Mesendoderm (in vitro differentiated cells): ENCODE measurements around the gene CMC1.

Source experiments
- DNase-seq: peaks from one replicate; pipeline ENCODE4 v3.0.0; 2013
- H2AK5ac ChIP-seq: 2 replicates; pipeline ENCODE4 v1.6.1; 2013; ENCODE audit warnings: low read length, inconsistent platforms
- H2BK120ac ChIP-seq: 2 replicates; pipeline ENCODE4 v1.6.1; 2013; ENCODE audit warnings: low read depth, mild to moderate bottlenecking, low read length, moderate library complexity, mixed read lengths
- H2BK15ac ChIP-seq: replicated peaks from 2 replicates; pipeline ENCODE4 v1.6.1; 2013; ENCODE audit warnings: low read depth, mild to moderate bottlenecking, moderate library complexity
- H2BK5ac ChIP-seq: 2 replicates; pipeline ENCODE4 v1.6.1; 2013; ENCODE audit warnings: low read length, inconsistent platforms
- H3K18ac ChIP-seq: 2 replicates; pipeline ENCODE4 v1.6.1; 2013; ENCODE audit warnings: mild to moderate bottlenecking, low read length, mixed read lengths
- H3K23ac ChIP-seq: one replicate; pipeline ENCODE4 v1.6.1; 2013; ENCODE audit warnings: low read length
- H3K27ac ChIP-seq: 2 replicates; pipeline ENCODE4 v1.5.1; 2013; ENCODE audit warnings: low read depth, mild to moderate bottlenecking, inconsistent platforms, low read length, moderate library complexity
- H3K27me3 ChIP-seq: 2 replicates; pipeline ENCODE4 v1.6.1; 2013; ENCODE audit warnings: low read length, control low read depth, mild to moderate bottlenecking, inconsistent platforms; ENCODE audit not compliant: insufficient read depth, poor library complexity
- H3K36me3 ChIP-seq: 2 replicates; pipeline ENCODE4 v1.6.1; 2013; ENCODE audit warnings: low read length, inconsistent platforms; ENCODE audit not compliant: control insufficient read depth, insufficient read depth
- H3K4ac ChIP-seq: one replicate; pipeline ENCODE4 v1.6.1; 2013; ENCODE audit warnings: low read depth, mild to moderate bottlenecking, low read length, moderate library complexity
- H3K4me1 ChIP-seq: 2 replicates; pipeline ENCODE4 v1.6.1; 2013; ENCODE audit warnings: low read depth, low read length, inconsistent platforms; ENCODE audit not compliant: control insufficient read depth
- H3K4me2 ChIP-seq: 2 replicates; pipeline ENCODE4 v1.6.1; 2013; ENCODE audit warnings: low read length
- H3K4me3 ChIP-seq: 2 replicates; pipeline ENCODE4 v1.5.1; 2013; ENCODE audit warnings: mild to moderate bottlenecking, low read length
- H3K56ac ChIP-seq: one replicate; pipeline ENCODE4 v1.6.1; 2013; ENCODE audit warnings: low read length
- H3K79me1 ChIP-seq: 2 replicates; pipeline ENCODE4 v1.6.1; 2013; ENCODE audit warnings: low read length, inconsistent platforms
- H3K79me2 ChIP-seq: 2 replicates; pipeline ENCODE4 v1.6.1; 2013; ENCODE audit warnings: mild to moderate bottlenecking, low read length; ENCODE audit not compliant: control insufficient read depth, insufficient read depth
- H3K9ac ChIP-seq: 2 replicates; pipeline ENCODE4 v1.6.1; 2013; ENCODE audit warnings: low read length, inconsistent platforms
- H4K5ac ChIP-seq: one replicate; pipeline ENCODE4 v1.6.1; 2013; ENCODE audit warnings: low read length
- H4K8ac ChIP-seq: one replicate; pipeline ENCODE4 v1.6.1; 2013; ENCODE audit warnings: low read depth, mild to moderate bottlenecking, control low read depth, low read length, moderate library complexity
- WGBS: extraction: QIAGEN DNeasy Blood & Tissue Kit; methylation state at CpG from one replicate; pipeline ENCODE4 v1.1.7; 2013; ENCODE audit warnings: low lambda C conversion rate, missing lambda C conversion rate; ENCODE audit not compliant: insufficient coverage; ENCODE audit errors: extremely low coverage; 5-methylcytosine and 5-hydroxymethylcytosine counted together

CMC1 gene

DNA sequence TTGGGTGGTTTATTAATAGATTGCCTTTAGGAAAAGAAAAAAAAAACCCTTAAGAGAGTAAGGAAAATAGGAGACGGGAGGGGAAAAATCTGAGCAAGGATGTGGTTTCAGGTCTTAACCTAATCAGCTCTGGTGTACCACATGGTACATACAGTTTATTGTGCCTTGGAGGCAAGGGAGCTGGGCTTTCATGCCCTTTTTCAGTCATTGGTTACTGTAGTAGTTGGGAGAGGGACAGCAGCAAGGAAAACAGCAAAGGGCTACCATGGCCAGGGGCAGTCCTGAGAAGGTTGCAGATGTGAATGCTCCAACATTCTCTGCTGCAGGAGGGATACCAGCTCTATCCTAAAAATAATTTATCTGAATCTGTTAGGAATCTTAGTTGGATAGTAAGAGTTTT, 5.9 kb downstream of the CMC1 start:
- Histone ChIP-seq H3K56ac (no peak overlapping the region), H3K27ac (no peak overlapping the region)

DNA sequence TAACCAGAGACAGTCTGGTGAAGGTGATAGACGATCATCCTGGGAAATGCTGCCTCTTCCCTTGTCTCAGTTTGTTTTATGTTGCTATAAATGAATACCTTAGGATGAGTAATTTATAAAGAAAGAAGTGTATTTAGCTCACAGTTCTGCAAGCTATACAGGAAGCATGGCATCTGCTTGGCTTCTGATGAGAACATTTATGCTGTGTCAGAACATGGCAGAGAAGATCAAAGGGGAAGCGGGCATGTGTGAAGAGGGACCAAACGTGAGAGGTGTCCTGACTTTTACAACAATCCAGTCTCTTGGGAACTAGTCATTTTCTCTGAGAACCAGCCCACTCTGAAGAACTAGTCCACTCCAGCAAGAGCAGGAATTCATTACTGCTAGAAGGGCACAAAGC, 9.6 kb downstream of the CMC1 start:
- no CpG with 5 or more reads among the region's 3 CpGs for WGBS
- no peak overlapping the region for H3K56ac ChIP-seq

More for the DNA sequence above, 5.9 kb downstream of the CMC1 start:
- no peaks in the 10 kb centered on the region for H3K27me3 ChIP-seq
- DNase-seq, result no peak
- no peak overlapping the region for H3K18ac ChIP-seq
- no peak overlapping the region for H3K4me2 ChIP-seq
- H2BK15ac ChIP-seq, result no peak overlapping the region
- H3K4me1 ChIP-seq, result peaks cover 7% of the 10 kb centered on the region
- no peak overlapping the region for H3K4me3 ChIP-seq
- no peak overlapping the region for H3K4ac ChIP-seq
- H2BK5ac ChIP-seq, result no peak overlapping the region
- H3K79me2 ChIP-seq, result peaks cover 16% of the 10 kb centered on the region
- H3K36me3 ChIP-seq, result no peaks in the 10 kb centered on the region
- no CpG with 5 or more reads among the region's 1 CpG for WGBS
- H3K79me1 ChIP-seq, result peaks cover 15% of the 10 kb centered on the region
- H2BK120ac ChIP-seq, result no peak overlapping the region
- no peak overlapping the region for H3K23ac ChIP-seq
- no peak overlapping the region for H4K5ac ChIP-seq
- no peak overlapping the region for H4K8ac ChIP-seq
- no peak overlapping the region for H3K9ac ChIP-seq
- no peak overlapping the region for H2AK5ac ChIP-seq

DNA sequence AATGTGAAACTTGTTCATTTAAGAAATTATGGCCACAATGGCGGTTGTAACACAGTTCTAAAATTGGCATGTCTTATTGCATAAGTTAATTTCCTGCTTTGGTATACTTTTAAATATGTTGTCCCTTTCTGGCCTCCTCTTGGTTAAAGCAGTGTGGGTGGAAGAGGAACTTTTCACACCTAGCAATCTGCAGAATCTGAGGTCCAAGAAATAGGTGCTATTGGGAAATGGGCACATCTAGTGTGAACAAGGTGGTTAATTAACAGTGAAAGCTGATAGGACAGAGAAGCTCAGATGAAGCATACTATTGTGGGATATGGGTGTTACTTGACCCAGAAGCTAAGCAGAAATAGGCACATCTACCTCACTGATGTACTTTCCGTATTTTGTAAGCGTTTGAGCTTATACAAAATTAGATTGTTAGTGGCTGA, 10.6 kb downstream of the CMC1 start:
- no peak overlapping the region for H3K4ac ChIP-seq

More for the DNA sequence above, 9.6 kb downstream of the CMC1 start:
- H4K8ac ChIP-seq, result no peak overlapping the region
- no peaks in the 10 kb centered on the region for H3K36me3 ChIP-seq
- peaks cover 8% of the 10 kb centered on the region for H3K79me1 ChIP-seq
- no peak overlapping the region for H3K9ac ChIP-seq
- no peak overlapping the region for H3K23ac ChIP-seq
- peaks cover 5% of the 10 kb centered on the region for H3K4me1 ChIP-seq
- H4K5ac ChIP-seq, result no peak overlapping the region
- H2BK120ac ChIP-seq, result no peak overlapping the region
- H3K18ac ChIP-seq, result no peak overlapping the region
- no peak overlapping the region for H3K4me2 ChIP-seq
- no peak overlapping the region for H2BK15ac ChIP-seq
- H3K4ac ChIP-seq, result no peak overlapping the region
- no peak overlapping the region for H3K27ac ChIP-seq
- no peak overlapping the region for H2BK5ac ChIP-seq
- no peak overlapping the region for H2AK5ac ChIP-seq
- no peak for DNase-seq
- no peaks in the 10 kb centered on the region for H3K27me3 ChIP-seq
- H3K4me3 ChIP-seq, result no peak overlapping the region
- peaks cover 8% of the 10 kb centered on the region for H3K79me2 ChIP-seq

GRCh38 chr3:28253040-28253715, 11.8 kb downstream of the CMC1 start:
- Histone ChIP-seq H3K79me1 (peaks cover 3% of the 10 kb centered on the region), H3K4me3 (no peak overlapping the region), H3K9ac (no peak overlapping the region), H3K56ac (no peak overlapping the region), H3K23ac (no peak overlapping the region), H3K18ac (no peak overlapping the region), H4K8ac (no peak overlapping the region), H2AK5ac (no peak overlapping the region), H2BK5ac (no peak overlapping the region), H3K4me1 (peaks cover 5% of the 10 kb centered on the region), H4K5ac (no peak overlapping the region), H2BK15ac (no peak overlapping the region), H2BK120ac (no peak overlapping the region), H3K4ac (no peak overlapping the region), H3K4me2 (no peak overlapping the region), H3K79me2 (no peaks in the 10 kb centered on the region), H3K27me3 (no peaks in the 10 kb centered on the region), H3K27ac (no peak overlapping the region), H3K36me3 (no peaks in the 10 kb centered on the region)
- DNase-seq, result no peak
- whole genome bisulfite sequencing, result no CpG with 5 or more reads among the region's 9 CpGs

More for the DNA sequence above, 10.6 kb downstream of the CMC1 start:
- Histone ChIP-seq H3K56ac (no peak overlapping the region), H3K36me3 (no peaks in the 10 kb centered on the region), H3K18ac (no peak overlapping the region), H3K23ac (no peak overlapping the region), H3K79me2 (peaks cover 5% of the 10 kb centered on the region), H2BK120ac (no peak overlapping the region), H4K8ac (no peak overlapping the region), H3K9ac (no peak overlapping the region), H3K4me3 (no peak overlapping the region), H2AK5ac (no peak overlapping the region), H3K79me1 (peaks cover 6% of the 10 kb centered on the region), H3K4me2 (no peak overlapping the region), H3K27me3 (no peaks in the 10 kb centered on the region), H3K27ac (no peak overlapping the region), H2BK5ac (no peak overlapping the region), H2BK15ac (no peak overlapping the region), H3K4me1 (peaks cover 5% of the 10 kb centered on the region), H4K5ac (no peak overlapping the region)
- WGBS, result no CpG with 5 or more reads among the region's 3 CpGs
- peak; percentile 34 for DNase-seq

DNA sequence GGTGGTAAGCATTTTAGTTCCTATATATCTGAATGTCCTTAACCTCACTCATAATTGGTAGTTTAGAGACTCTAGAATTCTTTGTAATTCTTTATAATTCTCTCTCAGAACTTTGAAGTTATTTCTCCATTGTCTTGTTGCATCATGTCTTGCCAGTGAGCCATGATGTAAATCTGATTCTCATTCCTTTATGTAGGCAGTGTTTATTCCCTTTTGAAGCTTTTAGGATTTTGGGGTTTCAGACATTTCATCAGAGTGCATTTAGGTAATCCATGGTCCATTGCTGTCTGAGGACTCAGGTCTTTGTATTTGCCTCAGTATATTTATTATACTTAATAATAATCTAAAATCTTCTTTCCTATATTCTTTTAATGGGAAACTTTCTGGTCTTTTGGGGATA, 20.6 kb downstream of the CMC1 start:
- Histone ChIP-seq H3K4me3 (no peak overlapping the region), H3K56ac (no peak overlapping the region), H2BK120ac (no peak overlapping the region), H3K79me1 (no peaks in the 10 kb centered on the region), H3K36me3 (no peaks in the 10 kb centered on the region), H3K4ac (no peak overlapping the region), H3K27me3 (no peaks in the 10 kb centered on the region), H3K4me2 (no peak overlapping the region), H2AK5ac (no peak overlapping the region), H3K4me1 (no peaks in the 10 kb centered on the region), H2BK15ac (no peak overlapping the region), H3K79me2 (no peaks in the 10 kb centered on the region), H4K5ac (no peak overlapping the region), H3K18ac (no peak overlapping the region), H4K8ac (no peak overlapping the region), H3K23ac (no peak overlapping the region), H2BK5ac (no peak overlapping the region), H3K9ac (no peak overlapping the region), H3K27ac (no peak overlapping the region)
- DNase-seq, result no peak

GRCh38 chr3:28265641-28266040, 24.2 kb downstream of the CMC1 start:
- H3K36me3 ChIP-seq, result no peaks in the 10 kb centered on the region
- H3K79me2 ChIP-seq, result no peaks in the 10 kb centered on the region
- no peak overlapping the region for H3K4ac ChIP-seq
- H3K4me1 ChIP-seq, result no peaks in the 10 kb centered on the region
- H3K23ac ChIP-seq, result no peak overlapping the region
- no peak overlapping the region for H4K8ac ChIP-seq
- no peak overlapping the region for H2AK5ac ChIP-seq
- H3K9ac ChIP-seq, result no peak overlapping the region
- H3K79me1 ChIP-seq, result no peaks in the 10 kb centered on the region
- no peak overlapping the region for H3K18ac ChIP-seq
- H3K4me3 ChIP-seq, result no peak overlapping the region
- no peak overlapping the region for H4K5ac ChIP-seq
- no peak overlapping the region for H2BK15ac ChIP-seq
- no peak overlapping the region for H2BK5ac ChIP-seq
- no peak overlapping the region for H2BK120ac ChIP-seq
- H3K56ac ChIP-seq, result no peak overlapping the region
- no peak for DNase-seq
- H3K4me2 ChIP-seq, result no peak overlapping the region
- H3K27me3 ChIP-seq, result no peaks in the 10 kb centered on the region
- H3K27ac ChIP-seq, result no peak overlapping the region
